ENCODE results near the gene CLN5. TPM values are rescaled to one million over a fixed set of nuclear protein-coding genes. Genes with fewer than 3 reads are reported as not detected.

The CLN5 gene
- total and polyA plus RNA-seq, 12 donors, result 16.7 to 46.9 (median 37.1) TPM

DNA sequence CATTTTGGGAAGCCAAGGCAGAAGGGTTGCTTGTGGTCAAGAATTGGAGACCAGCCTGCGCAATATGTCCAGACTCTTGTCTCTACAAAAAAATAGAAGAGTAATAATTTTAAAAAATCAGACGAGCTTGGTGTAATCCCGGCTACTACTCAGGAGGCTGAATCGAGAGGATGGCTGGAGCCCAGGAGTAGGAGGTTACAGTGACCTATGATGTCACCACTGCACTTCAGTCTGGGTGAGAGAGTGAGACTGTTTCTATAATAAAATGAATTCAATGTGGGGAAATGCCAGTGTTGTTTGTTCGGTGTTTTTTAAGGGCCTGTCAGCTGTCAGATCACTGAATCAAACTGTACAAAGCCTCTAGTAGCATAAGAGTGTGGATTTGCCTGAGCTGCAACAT, 36.3 kb downstream of the CLN5 start:
- Histone ChIP-seq H3K27me3 (no peaks in the 10 kb centered on the region), H3K9me3 (replicated peaks in 1 of 3) (no peaks in the 10 kb centered on the region), H3K36me3 (replicated peaks in 1 of 2) (no peaks in the 10 kb centered on the region), H3K4me3 (peak overlapping the region in 1 of 4 donors; percentile 99), H3K4me1 (replicated peaks in 1 of 2) (peaks cover 22 to 35% of the 10 kb centered on the region in 2 donors), H3K27ac (peak overlapping the region in 1 of 5 donors; percentile 98)
- no peak for TF ChIP-seq POLR2A (IDR thresholded peaks at IDR 0.05)
- TF ChIP-seq, protein P1, sequence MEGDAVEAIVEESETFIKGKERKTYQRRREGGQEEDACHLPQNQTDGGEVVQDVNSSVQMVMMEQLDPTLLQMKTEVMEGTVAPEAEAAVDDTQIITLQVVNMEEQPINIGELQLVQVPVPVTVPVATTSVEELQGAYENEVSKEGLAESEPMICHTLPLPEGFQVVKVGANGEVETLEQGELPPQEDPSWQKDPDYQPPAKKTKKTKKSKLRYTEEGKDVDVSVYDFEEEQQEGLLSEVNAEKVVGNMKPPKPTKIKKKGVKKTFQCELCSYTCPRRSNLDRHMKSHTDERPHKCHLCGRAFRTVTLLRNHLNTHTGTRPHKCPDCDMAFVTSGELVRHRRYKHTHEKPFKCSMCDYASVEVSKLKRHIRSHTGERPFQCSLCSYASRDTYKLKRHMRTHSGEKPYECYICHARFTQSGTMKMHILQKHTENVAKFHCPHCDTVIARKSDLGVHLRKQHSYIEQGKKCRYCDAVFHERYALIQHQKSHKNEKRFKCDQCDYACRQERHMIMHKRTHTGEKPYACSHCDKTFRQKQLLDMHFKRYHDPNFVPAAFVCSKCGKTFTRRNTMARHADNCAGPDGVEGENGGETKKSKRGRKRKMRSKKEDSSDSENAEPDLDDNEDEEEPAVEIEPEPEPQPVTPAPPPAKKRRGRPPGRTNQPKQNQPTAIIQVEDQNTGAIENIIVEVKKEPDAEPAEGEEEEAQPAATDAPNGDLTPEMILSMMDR (IDR thresholded peaks at IDR 0.05), result no peak
- peak in 2 of 7 donors; percentile 22 to 33 for DNase-seq
- intact Hi-C loops (cut with DNase I), result no loop called here
- WGBS, 4 donors, result 52 to 62% (median 57%) methylated on average over 5 of the region's 5 CpGs

DNA sequence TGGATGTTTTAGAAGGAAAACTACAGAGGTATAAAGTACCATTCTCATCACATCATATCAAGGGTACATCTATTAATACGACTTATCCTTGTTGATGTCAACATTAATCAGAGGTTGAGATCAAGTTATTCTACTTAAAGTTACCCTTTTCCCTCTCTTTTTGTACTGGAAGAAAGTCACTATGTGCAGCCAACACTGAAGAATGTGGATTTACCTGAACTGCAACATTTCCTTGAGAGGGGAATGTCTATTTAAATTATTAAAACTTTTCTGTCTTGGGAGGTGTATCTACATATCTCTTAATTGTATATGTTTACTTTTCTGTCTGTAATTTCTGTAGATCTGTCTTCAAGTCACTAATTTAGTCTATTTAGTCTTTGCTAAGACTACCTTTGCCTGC, 37.6 kb downstream of the CLN5 start:
- peaks cover 16 to 26% of the 10 kb centered on the region in 2 donors for H3K4me1 ChIP-seq (replicated peaks in 1 of 2)
- H3K27me3 ChIP-seq, result no peaks in the 10 kb centered on the region
- no peaks in the 10 kb centered on the region for H3K9me3 ChIP-seq (replicated peaks in 1 of 3)
- no peak for DNase-seq
- TF ChIP-seq, protein P1 (IDR thresholded peaks at IDR 0.05), result no peak
- no peak for TF ChIP-seq POLR2A (IDR thresholded peaks at IDR 0.05)
- H3K4me3 ChIP-seq, result no peak overlapping the region
- 86 to 96% (median 92%) methylated on average over 1 of the region's 1 CpG for WGBS, 4 donors
- H3K27ac ChIP-seq, result no peak overlapping the region
- intact Hi-C loops (cut with DNase I), result no loop called here
- H3K36me3 ChIP-seq (replicated peaks in 1 of 2), result no peaks in the 10 kb centered on the region

DNA sequence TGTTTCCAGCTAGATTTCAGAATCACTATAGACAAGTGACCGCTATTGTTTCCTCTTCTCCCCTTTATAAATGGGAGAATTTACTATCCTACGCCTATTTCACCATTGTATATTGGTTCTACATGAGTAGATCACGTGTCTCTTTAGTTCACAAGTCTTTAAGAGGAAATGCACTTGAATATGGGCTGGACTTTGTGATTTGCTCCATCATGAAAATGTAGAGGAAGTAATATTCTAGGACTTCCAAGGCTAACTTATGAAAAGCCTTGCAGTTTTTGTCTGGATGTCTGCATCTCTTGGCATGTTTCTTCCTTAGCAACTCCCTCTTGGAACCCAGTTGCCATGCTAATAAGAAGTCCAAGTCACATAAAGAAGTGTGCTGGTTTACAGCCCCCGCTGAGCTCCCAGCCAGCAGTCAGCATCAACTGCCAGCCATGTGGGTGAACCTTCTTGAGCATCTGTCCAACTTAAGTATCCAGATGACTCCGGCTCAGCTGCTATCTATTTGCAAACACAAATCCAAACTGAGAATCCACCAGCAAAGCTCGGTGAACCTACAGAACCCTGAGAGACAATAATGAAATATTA, 39.9 kb downstream of the CLN5 start:
- H3K4me1 ChIP-seq (replicated peaks in 1 of 2), result peaks cover 12 to 21% of the 10 kb centered on the region in 2 donors
- DNase-seq, result no peak
- WGBS, 4 donors, result 90 to 96% (median 92%) methylated on average over 6 of the region's 6 CpGs
- no peaks in the 10 kb centered on the region for H3K36me3 ChIP-seq (replicated peaks in 1 of 2)
- no peaks in the 10 kb centered on the region for H3K27me3 ChIP-seq
- H3K27ac ChIP-seq, result no peak overlapping the region
- no peak overlapping the region for H3K4me3 ChIP-seq
- no peaks in the 10 kb centered on the region for H3K9me3 ChIP-seq (replicated peaks in 1 of 3)
- TF ChIP-seq POLR2A (IDR thresholded peaks at IDR 0.05), result no peak
- intact Hi-C loops (cut with DNase I), result no loop called here

DNA sequence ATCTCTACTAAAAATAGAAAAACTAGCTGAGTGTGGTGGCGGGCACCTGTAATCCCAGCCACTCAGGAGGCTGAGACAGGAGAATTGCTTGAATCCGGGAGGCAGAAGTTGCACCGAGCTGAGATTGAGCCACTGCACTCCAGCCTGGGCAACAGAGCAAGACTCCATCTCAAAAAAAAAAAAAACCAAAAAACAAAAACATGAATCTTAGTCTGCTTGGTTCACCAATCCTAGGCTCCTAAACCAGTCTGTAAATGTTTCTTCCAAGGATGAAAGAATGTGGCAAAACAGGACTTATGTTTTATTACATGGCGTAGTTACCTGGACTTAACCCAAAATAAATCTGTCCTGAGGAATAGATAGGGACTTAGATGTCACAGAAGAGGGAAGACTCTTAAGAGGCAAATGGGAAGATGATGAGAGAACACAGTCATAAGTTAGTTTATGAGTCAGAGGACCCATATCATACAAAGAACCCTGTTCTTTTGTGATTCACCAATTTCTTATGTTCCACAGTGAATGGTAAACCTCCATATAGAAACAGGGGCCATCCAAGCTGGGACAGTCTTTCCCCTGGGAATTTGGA, 41.9 kb downstream of the CLN5 start:
- H3K27me3 ChIP-seq, result no peaks in the 10 kb centered on the region
- intact Hi-C loops (cut with DNase I), result no loop called here
- no peaks in the 10 kb centered on the region for H3K9me3 ChIP-seq (replicated peaks in 1 of 3)
- WGBS, 4 donors, result 95 to 97% (median 96%) methylated on average over 4 of the region's 4 CpGs
- no peaks in the 10 kb centered on the region for H3K36me3 ChIP-seq (replicated peaks in 1 of 2)
- no peak overlapping the region for H3K27ac ChIP-seq
- TF ChIP-seq POLR2A (IDR thresholded peaks at IDR 0.05), result no peak
- TF ChIP-seq, protein P1 (IDR thresholded peaks at IDR 0.05), result no peak
- DNase-seq, result no peak
- peaks cover 4 to 10% of the 10 kb centered on the region in 2 donors for H3K4me1 ChIP-seq (replicated peaks in 1 of 2)
- no peak overlapping the region for H3K4me3 ChIP-seq

DNA sequence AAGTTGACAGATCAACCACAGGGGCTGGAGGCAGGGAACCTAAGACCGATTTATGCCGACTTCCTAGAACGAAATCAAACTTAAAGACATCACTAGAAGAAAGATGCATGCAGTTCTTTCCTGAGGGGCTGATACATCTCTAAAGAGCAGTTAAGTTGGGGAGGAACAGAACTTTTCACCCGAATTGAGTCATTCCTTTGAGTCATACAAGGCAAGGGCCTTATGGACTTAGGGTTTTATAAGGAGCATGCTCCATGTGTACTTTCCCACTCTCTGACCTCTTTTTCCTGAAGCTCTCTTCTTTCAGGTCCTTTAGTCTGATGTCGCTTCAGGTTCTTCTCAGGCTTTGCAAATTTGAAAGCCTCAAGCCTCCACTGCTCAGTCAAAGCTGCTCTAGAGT, 43.0 kb downstream of the CLN5 start:
- DNase-seq, result no peak
- WGBS, 4 donors, result 93 to 98% (median 95%) methylated on average over 5 of the region's 5 CpGs
- no peaks in the 10 kb centered on the region for H3K36me3 ChIP-seq (replicated peaks in 1 of 2)
- TF ChIP-seq, protein P1 (IDR thresholded peaks at IDR 0.05), result no peak
- no peak for TF ChIP-seq POLR2A (IDR thresholded peaks at IDR 0.05)
- no peaks in the 10 kb centered on the region for H3K27me3 ChIP-seq
- no peak overlapping the region for H3K27ac ChIP-seq
- no peaks in the 10 kb centered on the region for H3K9me3 ChIP-seq (replicated peaks in 1 of 3)
- no peak overlapping the region for H3K4me3 ChIP-seq
- peaks cover 4 to 10% of the 10 kb centered on the region in 2 donors for H3K4me1 ChIP-seq (replicated peaks in 1 of 2)
- intact Hi-C loops (cut with DNase I), result no loop called here

All from adrenal gland (tissue), 12 donors.